Measurements from ENCODE around the gene SMIM10L2A.

- TF ChIP-seq CTCF (tag by site-specific recombination; IDR thresholded peaks at IDR 0.05) = no peak
- TF ChIP-seq ZNF580 (tag by site-specific recombination; IDR thresholded peaks at IDR 0.05) = no peak
- TF ChIP-seq BCL11A (tag by site-specific recombination; IDR thresholded peaks at IDR 0.05; ENCODE audit: low read depth) = no peak
- TF ChIP-seq ZNF223 (tag by site-specific recombination; IDR thresholded peaks at IDR 0.05) = no peak
- TF ChIP-seq ZNF274 (IDR thresholded peaks at IDR 0.05; ENCODE audit: low read length) = no peak
- TF ChIP-seq ZNF274 (tag by site-specific recombination; IDR thresholded peaks at IDR 0.05; ENCODE audit: borderline replicate concordance) = no peak
- TF ChIP-seq KLF7 (tag by site-specific recombination; IDR thresholded peaks at IDR 0.05; ENCODE audit: borderline replicate concordance) = no peak
- no peak for TF ChIP-seq ZNF132 (tag by site-specific recombination; IDR thresholded peaks at IDR 0.05; ENCODE audit: borderline replicate concordance)
- no peak for TF ChIP-seq ZSCAN5A (tag by site-specific recombination; IDR thresholded peaks at IDR 0.05)
- no peak for TF ChIP-seq ZNF114 (tag by site-specific recombination; IDR thresholded peaks at IDR 0.05)
- no peak for TF ChIP-seq ZNF530 (tag by site-specific recombination; IDR thresholded peaks at IDR 0.05; ENCODE audit: low read depth)
Observed at GRCh38 chrX:135434258-135435138, 12.8 kb downstream of the SMIM10L2A start.

Measured in HEK293 (cell line).